PFSK-1 (cell line): Measurements from ENCODE around the gene STXBP1.
A peak's percentile ranks its signal among the peaks of the same experiment; 100 is the strongest.

ENCODE experiments used
- FOXP2 ChIP-seq: optimal IDR thresholded peaks from 2 replicates; pipeline ENCODE3; 2011; ENCODE audit warnings: borderline replicate concordance, control low read depth, inconsistent platforms; ENCODE audit not compliant: insufficient read depth; ENCODE audit errors: extremely low read length, extremely low read depth
- POLR2AphosphoS5 ChIP-seq: IDR thresholded peaks from 2 replicates; pipeline ENCODE4 v1.6.1; 2012; ENCODE audit warnings: low read depth, mild to moderate bottlenecking, control low read depth, low read length, moderate library complexity
- SIN3A ChIP-seq: IDR thresholded peaks from 2 replicates; pipeline ENCODE4 v1.6.1; 2012; ENCODE audit warnings: mild to moderate bottlenecking, low read length, moderate library complexity, borderline replicate concordance; ENCODE audit not compliant: insufficient read depth
- TAF1 ChIP-seq: IDR thresholded peaks from 2 replicates; pipeline ENCODE4 v1.6.1; 2012; ENCODE audit warnings: low read length, control low read depth, borderline replicate concordance; ENCODE audit not compliant: insufficient read depth
- TF ChIP-seq, protein P1 (sequence below), 2 experiments: IDR thresholded peaks; 2 replicates each; pipeline versions ENCODE4 v1.6.1 to v1.8.0; 2011 to 2012; ENCODE audit warnings: low read depth in 2 of 2, low read length in 2 of 2, control low read depth in 1 of 2, inconsistent platforms in 1 of 2, mild to moderate bottlenecking in 1 of 2, moderate library complexity in 1 of 2; ENCODE audit not compliant: insufficient read depth in 1 of 2

Gene STXBP1

DNA sequence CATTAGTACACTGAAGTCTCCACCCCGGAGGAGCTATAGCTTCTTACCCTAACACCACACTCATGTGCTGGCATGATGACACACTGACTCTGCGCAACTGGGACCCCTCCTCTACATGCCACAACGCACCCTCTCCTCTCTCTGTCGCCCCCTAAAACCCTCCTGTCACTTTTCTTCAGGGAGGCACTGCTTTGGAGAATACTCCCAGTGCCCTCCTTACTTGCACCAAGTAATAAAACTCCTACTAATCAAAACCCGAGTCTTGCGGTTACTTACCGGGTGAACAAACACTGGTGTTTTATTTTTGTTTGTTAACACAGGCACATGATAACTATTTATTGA, 12.6 kb upstream of the STXBP1 start:
- TF ChIP-seq SIN3A (no peak), TAF1 (no peak), FOXP2 (no peak), POLR2AphosphoS5 (no peak)
- TF ChIP-seq, protein P1, sequence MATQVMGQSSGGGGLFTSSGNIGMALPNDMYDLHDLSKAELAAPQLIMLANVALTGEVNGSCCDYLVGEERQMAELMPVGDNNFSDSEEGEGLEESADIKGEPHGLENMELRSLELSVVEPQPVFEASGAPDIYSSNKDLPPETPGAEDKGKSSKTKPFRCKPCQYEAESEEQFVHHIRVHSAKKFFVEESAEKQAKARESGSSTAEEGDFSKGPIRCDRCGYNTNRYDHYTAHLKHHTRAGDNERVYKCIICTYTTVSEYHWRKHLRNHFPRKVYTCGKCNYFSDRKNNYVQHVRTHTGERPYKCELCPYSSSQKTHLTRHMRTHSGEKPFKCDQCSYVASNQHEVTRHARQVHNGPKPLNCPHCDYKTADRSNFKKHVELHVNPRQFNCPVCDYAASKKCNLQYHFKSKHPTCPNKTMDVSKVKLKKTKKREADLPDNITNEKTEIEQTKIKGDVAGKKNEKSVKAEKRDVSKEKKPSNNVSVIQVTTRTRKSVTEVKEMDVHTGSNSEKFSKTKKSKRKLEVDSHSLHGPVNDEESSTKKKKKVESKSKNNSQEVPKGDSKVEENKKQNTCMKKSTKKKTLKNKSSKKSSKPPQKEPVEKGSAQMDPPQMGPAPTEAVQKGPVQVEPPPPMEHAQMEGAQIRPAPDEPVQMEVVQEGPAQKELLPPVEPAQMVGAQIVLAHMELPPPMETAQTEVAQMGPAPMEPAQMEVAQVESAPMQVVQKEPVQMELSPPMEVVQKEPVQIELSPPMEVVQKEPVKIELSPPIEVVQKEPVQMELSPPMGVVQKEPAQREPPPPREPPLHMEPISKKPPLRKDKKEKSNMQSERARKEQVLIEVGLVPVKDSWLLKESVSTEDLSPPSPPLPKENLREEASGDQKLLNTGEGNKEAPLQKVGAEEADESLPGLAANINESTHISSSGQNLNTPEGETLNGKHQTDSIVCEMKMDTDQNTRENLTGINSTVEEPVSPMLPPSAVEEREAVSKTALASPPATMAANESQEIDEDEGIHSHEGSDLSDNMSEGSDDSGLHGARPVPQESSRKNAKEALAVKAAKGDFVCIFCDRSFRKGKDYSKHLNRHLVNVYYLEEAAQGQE (IDR thresholded peaks at IDR 0.05; ENCODE audit: insufficient read depth in 1 of 2, low read depth in 2 of 2, low read length in 2 of 2) = no peak

DNA sequence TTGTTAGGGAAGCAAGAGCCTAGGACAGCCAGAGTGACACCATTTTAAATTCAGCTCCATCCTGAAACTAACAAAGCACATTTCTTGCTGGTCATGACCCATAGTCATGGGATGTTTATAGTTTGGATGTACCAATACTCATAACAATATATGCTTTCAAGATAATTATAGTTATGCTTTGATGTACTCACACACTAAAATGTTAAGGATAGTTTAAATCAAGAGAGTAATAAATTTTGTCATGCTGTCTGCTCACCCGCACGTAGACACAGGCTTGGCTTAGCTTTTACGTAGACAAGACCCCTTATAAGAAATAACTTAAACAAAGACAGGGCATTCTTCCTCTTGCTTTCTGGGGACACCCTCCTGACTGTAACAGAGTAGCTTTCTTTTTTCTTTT, 8.9 kb upstream of the STXBP1 start:
- TF ChIP-seq POLR2AphosphoS5 (no peak), SIN3A (no peak), FOXP2 (no peak), TAF1 (no peak)
- TF ChIP-seq, protein P1 (IDR thresholded peaks at IDR 0.05; ENCODE audit: insufficient read depth in 1 of 2, low read depth in 2 of 2, low read length in 2 of 2) = no peak

DNA sequence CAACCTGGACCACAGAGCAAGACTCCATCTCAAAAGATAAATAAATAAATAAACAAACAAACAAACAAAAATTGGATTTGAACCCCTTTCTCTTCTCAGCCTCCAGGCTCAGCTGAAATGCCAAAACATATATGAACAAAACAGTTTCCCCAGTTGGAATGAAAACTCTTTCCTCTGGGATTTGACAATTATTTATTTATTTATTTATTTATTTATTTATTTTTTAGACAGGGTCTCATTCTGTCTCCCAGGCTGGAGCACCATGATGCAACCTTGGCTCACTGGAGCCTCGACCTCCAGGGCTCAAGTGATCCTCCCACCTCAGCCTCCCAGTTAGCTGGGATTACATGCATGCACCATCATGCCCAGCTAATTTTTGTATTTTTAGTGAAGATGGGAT, 6.0 kb upstream of the STXBP1 start:
- TF ChIP-seq, protein P1 (IDR thresholded peaks at IDR 0.05; ENCODE audit: insufficient read depth in 1 of 2, low read depth in 2 of 2, low read length in 2 of 2) = no peak
- no peak for TF ChIP-seq SIN3A
- TF ChIP-seq TAF1 = no peak
- no peak for TF ChIP-seq POLR2AphosphoS5
- TF ChIP-seq FOXP2 = no peak

DNA sequence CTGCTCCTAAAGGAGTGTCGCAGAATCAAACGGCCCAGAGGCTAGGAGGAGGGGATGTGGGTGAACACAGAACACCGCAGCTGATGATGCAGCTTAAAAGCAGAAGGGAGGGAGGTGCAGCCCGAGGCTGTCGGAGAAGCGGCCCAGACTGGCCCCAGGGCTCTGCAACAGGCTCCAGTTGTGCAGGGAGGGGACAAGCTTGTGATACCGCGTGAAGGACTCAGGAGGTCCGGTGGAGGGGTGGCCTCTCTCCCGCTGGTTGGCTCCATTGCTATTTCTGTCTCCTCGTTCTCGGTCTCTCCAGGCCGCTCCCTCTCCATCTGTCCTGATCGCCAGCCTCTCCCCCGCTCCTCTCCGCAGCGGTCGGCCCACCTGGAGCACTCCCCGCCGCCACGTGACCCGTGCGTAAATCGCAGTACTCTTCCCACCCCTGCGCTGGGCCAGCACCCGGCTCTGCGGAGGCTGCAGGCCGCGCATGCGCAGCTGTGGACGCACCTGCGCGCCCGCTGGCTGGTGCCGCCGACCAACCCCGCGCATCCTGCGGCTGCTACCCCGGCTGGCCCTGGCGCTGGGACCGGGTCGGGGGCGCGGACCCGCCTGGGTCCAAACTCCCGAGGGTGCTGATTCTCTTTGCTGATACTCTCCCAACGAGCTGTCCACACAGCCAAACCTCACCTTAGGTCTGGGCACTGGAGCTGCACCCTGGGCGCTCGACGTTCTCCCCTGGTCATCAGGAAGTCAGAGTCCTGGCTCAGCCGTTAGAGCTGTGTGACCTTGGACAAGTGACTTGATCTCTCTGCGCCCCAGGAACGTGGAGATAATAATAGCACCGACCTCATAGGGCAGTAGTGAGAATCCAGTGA, 3.7 kb upstream of the STXBP1 start:
- TF ChIP-seq SIN3A = no peak
- TF ChIP-seq FOXP2 = peak; percentile 66

GRCh38 chr9:127611603-127611898, 526 bp upstream of the STXBP1 start:
- TF ChIP-seq, protein P1 (IDR thresholded peaks at IDR 0.05; ENCODE audit: insufficient read depth in 1 of 2, low read depth in 2 of 2, low read length in 2 of 2) = no peak
- TF ChIP-seq SIN3A = no peak
- no peak for TF ChIP-seq POLR2AphosphoS5
- TF ChIP-seq FOXP2 = no peak
- TF ChIP-seq TAF1 = no peak
